NAMALWA (cell line): ENCODE measurements around the gene MIS12.

Source experiments
- DNase-seq: peaks from one replicate; pipeline ENCODE4 v3.0.0-alpha.2; 2015; ENCODE audit warnings: low spot score

MIS12 gene

DNA sequence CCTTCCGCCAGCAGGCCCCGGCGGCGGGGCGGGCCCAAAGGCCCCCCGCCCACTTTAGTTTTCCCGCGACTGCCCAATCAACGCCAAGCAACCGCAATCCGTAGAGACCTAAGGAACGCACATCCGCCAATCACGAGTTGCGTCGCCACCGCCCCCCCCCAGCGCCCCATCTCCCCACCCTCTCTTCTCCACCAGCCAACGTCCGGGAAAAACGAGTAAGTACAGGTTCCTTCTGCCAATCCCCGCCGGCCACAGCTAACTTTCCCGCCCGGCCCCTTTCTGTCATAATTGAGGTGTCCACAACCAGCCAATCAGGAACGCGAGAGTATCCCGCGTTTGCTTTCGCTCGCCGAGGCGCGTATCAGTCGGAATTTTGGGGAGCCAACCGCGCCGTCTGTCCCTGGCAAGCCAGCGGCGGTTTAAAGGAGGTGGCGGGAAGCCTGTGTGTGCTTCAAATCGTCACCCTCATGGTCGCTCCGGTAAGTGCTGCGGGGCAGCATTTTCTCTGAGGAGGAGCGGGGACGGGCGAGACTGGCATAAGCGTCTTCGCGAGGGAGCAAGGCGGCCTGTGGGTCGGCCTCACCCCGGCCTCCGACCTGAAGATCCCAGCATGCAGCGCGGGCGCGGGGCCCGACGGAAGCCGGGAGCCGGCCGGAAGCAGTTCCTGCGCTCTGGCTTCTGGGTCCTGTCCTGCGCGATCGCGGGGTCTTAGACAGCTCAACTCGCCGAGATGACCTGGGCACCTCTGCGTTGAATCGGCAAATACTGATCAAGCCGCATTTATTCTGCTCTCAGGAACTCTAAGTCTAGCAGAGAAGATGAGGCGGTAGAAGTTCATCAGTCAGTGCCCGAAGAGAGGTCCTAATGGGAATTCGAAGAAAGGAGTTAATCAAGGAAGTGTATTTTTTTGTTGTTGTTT is at the start of gene MIS12:
MIS12 (plus strand) TSS at position 361 of the 919 bp plus-strand sequence. CDS start 2,297 bp downstream, outside the sequence.
- DNase-seq, result peak; percentile 95

- DNase-seq, result no peak
These were observed 48.5 kb upstream of the MIS12 start for GRCh38 chr17:5437721-5438317.

- DNase-seq, result peak; percentile 88
These were observed 47.5 kb upstream of the MIS12 start, which contains the start of gene C1QBP for GRCh38 chr17:5438716-5439445. TSS of gene C1QBP (minus strand) at chr17:5439155. CDS start at chr17:5439073, 82 bp downstream.

DNA sequence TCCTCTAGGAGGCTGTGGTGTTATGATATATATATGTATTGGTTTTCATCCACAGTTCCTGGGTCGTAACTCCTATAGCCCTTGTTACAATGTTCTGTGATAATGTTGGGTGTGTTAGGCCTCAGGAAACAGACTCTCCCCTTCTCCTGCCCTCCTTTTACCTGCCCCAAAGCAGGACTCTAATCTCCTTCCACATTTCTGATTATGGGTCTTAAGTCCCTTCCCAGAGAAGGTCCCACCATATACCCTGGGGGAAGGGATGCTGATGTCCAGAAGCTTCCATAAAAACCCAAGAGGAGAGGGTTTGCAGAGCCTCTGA is 47.0 kb upstream of the MIS12 start:
- no peak for DNase-seq

GRCh38 chr17:5443728-5444127 is 42.6 kb upstream of the MIS12 start:
- no peak for DNase-seq

- no peak for DNase-seq
These were observed 42.2 kb upstream of the MIS12 start for GRCh38 chr17:5444209-5444608.

DNA sequence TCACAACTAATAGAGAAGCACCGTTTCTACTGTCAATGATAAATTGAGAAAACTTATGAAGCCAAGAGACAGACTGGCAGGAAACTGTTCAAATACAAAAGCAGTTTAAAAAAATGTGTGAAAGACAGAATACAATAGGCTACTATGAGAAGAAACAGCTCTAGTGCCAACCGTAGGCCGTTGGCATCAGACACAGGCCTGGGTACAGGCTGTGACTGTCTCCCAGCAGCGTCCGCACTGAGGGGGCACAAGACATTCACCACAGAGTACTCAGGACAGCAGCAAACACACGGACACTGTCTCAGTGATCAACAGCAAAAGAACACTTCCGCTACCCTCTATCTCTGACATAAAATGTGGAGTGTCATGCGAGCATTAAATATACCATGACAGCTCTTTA is 39.6 kb upstream of the MIS12 start:
- no peak for DNase-seq

DNA sequence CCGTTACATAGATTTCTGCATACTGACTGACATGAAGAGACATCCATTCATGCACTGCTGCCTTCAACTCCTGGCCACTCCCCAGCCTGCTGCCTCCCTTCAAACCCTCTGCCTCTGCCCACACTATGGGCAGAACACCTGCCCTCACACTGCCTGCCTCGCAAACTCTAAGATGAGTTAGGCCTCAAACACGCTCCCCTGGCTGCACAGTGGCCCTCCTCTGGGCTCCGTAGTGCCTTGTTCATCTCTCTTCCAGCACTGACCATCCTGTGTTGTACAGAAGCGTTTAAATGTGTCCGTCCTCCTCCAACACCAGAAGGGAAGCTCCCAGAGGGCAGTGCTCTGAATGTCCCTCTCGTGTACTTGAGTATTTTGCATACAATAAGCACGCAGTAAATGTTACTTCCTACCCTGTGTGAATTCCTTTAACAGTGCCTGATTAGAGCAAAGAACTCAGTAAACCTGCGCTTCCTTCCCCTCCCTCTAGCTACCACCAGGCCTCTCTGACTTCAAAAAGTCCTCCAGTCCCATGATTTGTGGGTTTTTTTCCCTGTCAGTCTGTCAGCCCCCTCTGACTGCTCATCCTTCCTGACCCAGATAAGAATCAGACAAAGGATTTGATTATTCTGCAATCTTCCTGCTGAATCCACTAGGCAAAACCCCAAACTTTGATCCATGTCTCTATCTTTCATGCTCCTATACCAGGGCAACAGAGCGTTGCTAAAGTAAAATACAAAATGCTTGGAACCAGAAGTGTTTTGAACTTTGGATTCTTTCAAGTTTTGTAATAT is 21.5 kb upstream of the MIS12 start:
- DNase-seq, result no peak

GRCh38 chr17:5466295-5466694 is 20.1 kb upstream of the MIS12 start:
- DNase-seq, result no peak

DNA sequence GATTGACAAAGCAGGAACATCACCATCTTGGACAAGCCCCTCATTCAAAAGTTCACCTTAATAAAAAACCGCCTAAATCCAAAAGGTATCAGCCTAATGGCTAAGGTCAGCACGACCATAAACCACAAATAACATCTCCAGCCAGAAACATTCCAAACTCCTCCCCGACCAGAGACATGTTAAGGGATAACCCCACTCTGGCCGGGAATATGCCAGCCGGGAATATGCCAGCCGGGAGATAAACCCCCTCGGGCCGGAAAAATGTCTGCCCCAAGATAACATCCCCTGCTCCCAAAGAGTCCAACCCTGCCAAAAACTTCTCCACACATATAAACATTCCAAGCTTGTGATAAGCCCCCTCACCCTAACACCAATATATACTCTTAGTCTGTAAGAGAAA is 18.9 kb upstream of the MIS12 start:
- DNase-seq, result no peak

DNA sequence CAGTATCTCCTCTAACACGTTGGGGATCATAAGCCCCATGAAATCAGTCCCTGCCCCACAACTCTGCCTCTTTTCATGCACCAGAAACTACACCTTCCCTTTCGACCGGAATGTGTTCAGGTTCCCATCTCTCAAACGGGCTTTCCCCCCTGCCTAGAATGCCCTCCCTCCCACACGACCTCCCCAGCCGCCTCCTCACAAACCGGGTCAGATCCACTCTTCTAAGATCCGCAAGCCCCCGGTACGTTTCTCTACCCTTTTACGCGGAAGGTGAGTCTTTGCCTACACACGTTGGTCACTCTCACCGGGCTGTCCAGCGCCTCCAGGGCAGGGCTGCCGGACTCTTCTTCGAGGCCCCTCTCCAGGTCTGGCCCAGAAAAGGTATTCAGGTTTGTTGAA is 18.3 kb upstream of the MIS12 start:
- DNase-seq, result peak; percentile 26

DNA sequence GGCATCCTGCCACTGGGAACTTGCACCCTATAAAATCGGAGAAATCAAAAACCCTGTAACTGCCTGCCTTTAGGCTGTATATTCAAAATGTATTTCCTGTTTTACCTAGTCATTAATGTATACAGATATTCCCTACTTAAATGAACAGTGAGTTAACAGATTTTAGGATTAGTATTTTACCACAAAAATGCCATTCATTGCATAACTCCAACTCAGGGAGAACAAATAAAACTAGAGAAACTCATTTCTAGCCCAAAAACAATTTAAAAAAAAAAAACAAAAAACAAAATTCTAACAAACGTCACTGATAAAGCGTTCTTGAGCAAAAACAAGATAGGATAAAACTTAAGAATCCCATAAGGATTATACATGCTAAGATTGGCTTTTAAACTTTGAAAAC is 13.9 kb upstream of the MIS12 start:
- DNase-seq, result no peak

- no peak for DNase-seq
These were observed 12.5 kb upstream of the MIS12 start for GRCh38 chr17:5473906-5474305.

- DNase-seq, result no peak
These were observed 7.4 kb upstream of the MIS12 start for GRCh38 chr17:5478992-5479391.

- no peak for DNase-seq
These were observed 5.4 kb upstream of the MIS12 start for GRCh38 chr17:5480962-5481361.

DNA sequence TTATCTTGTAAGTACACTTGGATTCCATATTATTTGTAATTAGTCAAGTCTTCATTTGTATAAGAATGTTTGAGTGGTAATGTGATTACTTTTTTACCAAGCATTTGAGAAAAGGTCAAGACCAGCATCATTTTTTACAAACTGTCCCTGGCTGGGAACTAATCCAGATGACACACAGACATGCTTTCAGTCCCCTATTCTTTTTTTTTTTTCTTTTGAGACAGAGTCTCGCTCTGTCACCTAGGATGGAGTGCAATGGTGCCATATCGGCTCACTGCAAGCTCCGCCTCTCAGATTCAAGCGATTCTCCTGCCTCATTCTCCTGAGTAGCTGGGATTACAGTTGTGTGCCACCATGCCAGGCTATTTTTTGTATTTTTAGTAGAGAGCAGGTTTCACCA is 4.9 kb upstream of the MIS12 start:
- no peak for DNase-seq

DNA sequence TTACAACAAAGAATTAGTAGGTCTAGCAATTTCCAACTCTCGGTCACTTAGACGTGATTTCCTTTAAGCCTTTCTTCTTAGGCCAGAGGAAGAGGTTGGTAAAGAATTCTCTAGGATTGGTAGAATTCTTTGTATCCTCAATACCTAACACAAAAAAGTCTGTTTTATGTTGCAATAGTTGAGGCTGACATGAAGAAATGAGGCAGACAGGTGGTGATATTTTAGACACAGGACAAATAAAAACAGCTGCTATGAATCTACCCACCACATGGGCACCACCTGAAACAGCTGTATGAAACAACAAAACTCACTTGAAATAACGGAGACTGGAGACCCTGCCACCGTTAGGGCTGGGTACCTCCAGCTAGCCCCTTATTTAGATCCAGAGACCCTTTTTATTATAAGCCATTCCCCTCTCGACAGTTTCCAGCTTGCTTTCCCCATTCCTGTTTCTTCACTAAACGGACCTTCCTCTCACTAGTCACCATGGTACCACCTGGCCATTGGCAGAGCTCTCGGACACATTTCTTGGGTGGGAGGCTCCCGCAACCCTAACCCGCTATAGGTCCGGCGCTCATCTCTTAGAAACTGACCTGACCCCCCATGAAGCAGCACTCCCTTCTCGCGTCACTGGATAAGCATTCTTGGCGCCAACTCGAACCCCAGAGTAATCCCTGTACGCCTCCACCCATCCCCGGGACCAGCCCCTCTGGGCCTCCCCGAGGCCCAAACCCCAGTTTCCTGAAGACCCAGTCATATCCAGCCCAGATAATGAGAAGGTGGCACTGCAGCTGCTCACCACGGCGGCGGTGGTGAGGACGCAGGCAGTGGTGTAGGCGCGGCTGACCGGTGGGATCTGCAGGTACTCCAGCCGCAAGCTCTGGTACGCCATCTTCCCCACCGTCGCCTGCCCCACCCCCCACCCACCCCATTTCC is 828 bp upstream of the MIS12 start, which contains the start of gene DERL2:
DERL2 (minus strand) TSS at position 909 of the 936 bp plus-strand sequence; CDS start at position 892, 17 bp downstream.
- DNase-seq, result peak; percentile 44

GRCh38 chr17:5488752-5489151 is 2.4 kb downstream of the MIS12 start:
- DNase-seq, result no peak

DNA sequence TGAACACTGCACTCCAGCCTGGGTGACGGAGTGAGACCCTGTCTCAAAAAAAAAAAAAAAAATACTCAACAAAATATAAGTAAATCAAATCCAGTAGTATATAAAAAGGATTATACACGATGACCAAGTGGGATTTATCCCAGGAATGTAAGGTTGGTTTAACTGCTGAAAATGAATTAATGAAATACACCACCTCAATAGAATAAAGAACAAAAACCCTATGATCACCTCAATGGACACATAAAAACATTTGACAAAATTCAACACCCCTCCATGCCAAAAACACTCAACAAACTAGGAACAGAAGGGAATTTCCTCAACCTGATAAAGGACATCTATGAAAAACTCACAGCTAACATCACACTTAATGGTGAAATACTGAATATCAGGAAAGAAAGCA is 6.6 kb downstream of the MIS12 start:
- no peak for DNase-seq

DNA sequence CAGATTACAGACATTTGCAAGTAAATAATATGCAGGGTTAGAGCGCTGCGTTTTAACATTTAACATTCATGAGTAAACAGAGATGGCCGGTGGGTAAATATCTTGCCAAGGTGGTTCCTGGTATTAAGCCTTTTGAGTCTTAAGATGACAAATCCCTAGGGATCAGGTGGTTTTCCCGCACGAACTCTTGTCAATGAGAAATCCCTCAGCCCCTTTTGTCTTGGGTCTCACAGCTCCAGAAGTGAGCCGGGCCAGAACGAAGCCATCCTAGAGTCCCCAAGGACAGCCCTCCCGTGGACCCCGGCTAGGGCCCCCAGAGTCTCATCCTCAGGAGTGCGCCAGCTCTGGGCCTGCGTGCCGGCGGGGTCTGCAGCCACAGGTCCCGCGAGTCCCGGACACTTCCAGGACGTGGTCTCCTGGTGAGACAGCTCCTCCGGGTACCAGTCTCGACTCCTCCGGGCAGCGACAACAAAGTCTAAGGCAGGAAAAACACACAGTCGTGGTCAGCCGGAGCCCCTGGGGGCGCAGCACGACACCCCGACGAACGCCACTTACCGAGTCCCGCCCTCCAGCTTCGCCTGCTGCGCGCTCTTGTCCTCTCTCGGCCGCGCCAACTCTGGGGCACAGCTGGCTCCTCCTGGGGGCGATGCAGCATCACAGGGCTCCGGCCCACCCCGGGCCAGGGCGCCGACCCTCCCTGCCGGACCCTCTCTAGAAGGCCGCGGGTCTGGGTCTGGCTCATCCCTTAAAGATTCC is 13.3 kb downstream of the MIS12 start:
- DNase-seq, result no peak
